ENCODE results near the gene MCF2L2.
"Not testable (repeated sequence)": the region's sequence is repeated elsewhere in the genome, so short reads cannot be mapped to it uniquely, and the experiment has no call there.

The MCF2L2 gene

GRCh38 chr3:183172051-183172639 lies 256.3 kb downstream of the MCF2L2 start:
- no peak for DNase-seq (ENCODE audit: low read depth, low spot score)

- not testable (repeated sequence) for DNase-seq (ENCODE audit: low read depth, low spot score)
Observed at GRCh38 chr3:183167975-183168374, 260.4 kb downstream of the MCF2L2 start.

GRCh38 chr3:183163563-183163962 lies 264.9 kb downstream of the MCF2L2 start:
- no peak for DNase-seq (ENCODE audit: low read depth, low spot score)

GRCh38 chr3:183161552-183162336 lies 266.7 kb downstream of the MCF2L2 start:
- DNase-seq (ENCODE audit: low read depth, low spot score) = no peak

GRCh38 chr3:183160616-183161015 lies 267.8 kb downstream of the MCF2L2 start:
- no peak for DNase-seq (ENCODE audit: low read depth, low spot score)

GRCh38 chr3:183159333-183159732 lies 269.1 kb downstream of the MCF2L2 start:
- DNase-seq (ENCODE audit: low read depth, low spot score) = no peak

- DNase-seq (ENCODE audit: low read depth, low spot score) = no peak
Observed at GRCh38 chr3:183158551-183159006, 269.8 kb downstream of the MCF2L2 start.

GRCh38 chr3:183158113-183158512 lies 270.3 kb downstream of the MCF2L2 start:
- DNase-seq (ENCODE audit: low read depth, low spot score) = no peak

- no peak for DNase-seq (ENCODE audit: low read depth, low spot score)
Observed at GRCh38 chr3:183156266-183156665, 272.2 kb downstream of the MCF2L2 start.

GRCh38 chr3:183155499-183155898 lies 272.9 kb downstream of the MCF2L2 start:
- DNase-seq (ENCODE audit: low read depth, low spot score) = no peak

GRCh38 chr3:183153210-183153950 lies 275.0 kb downstream of the MCF2L2 start:
- DNase-seq (ENCODE audit: low read depth, low spot score) = no peak

GRCh38 chr3:183151821-183152351 lies 276.5 kb downstream of the MCF2L2 start:
- no peak for DNase-seq (ENCODE audit: low read depth, low spot score)

- no peak for DNase-seq (ENCODE audit: low read depth, low spot score)
Observed at GRCh38 chr3:183151086-183151485, 277.3 kb downstream of the MCF2L2 start.

GRCh38 chr3:183149915-183150750 lies 278.3 kb downstream of the MCF2L2 start:
- DNase-seq (ENCODE audit: low read depth, low spot score) = no peak

GRCh38 chr3:183148056-183148455 lies 280.4 kb downstream of the MCF2L2 start:
- peak; percentile 23 for DNase-seq (ENCODE audit: low read depth, low spot score)

GRCh38 chr3:183144363-183144762 lies 284.1 kb downstream of the MCF2L2 start:
- DNase-seq (ENCODE audit: low read depth, low spot score) = no peak

- no peak for DNase-seq (ENCODE audit: low read depth, low spot score)
Observed at GRCh38 chr3:183142199-183142598, 286.2 kb downstream of the MCF2L2 start.

- no peak for DNase-seq (ENCODE audit: low read depth, low spot score)
Observed at GRCh38 chr3:183134844-183135243, 293.6 kb downstream of the MCF2L2 start.

GRCh38 chr3:183132409-183132808 lies 296.0 kb downstream of the MCF2L2 start:
- no peak for DNase-seq (ENCODE audit: low read depth, low spot score)

- no peak for DNase-seq (ENCODE audit: low read depth, low spot score)
Observed at GRCh38 chr3:183131735-183132134, 296.7 kb downstream of the MCF2L2 start.

- no peak for DNase-seq (ENCODE audit: low read depth, low spot score)
Observed at GRCh38 chr3:183131186-183131725, 297.2 kb downstream of the MCF2L2 start.
